ENCODE results near the gene ST8SIA6.
"Not testable (repeated sequence)": the region's sequence is repeated elsewhere in the genome, so short reads cannot be mapped to it uniquely, and the experiment has no call there.

Gene ST8SIA6

GRCh38 chr10:17457083-17457482 lies 2.7 kb upstream of the ST8SIA6 start:
- DNase-seq (ENCODE audit: low read depth in 1 of 2, low spot score in 1 of 2), result no peak

GRCh38 chr10:17456032-17456548 lies 1.7 kb upstream of the ST8SIA6 start:
- DNase-seq (ENCODE audit: low read depth in 1 of 2, low spot score in 1 of 2), result no peak

- no peak for DNase-seq (ENCODE audit: low read depth in 1 of 2, low spot score in 1 of 2)
Observed at GRCh38 chr10:17455015-17455520, 673 bp upstream of the ST8SIA6 start.

- peak in 1 of 2 donors; percentile 7 for DNase-seq (ENCODE audit: low read depth in 1 of 2, low spot score in 1 of 2)
Observed at GRCh38 chr10:17453373-17454091, 863 bp downstream of the ST8SIA6 start.

GRCh38 chr10:17453035-17453372 lies 1.4 kb downstream of the ST8SIA6 start:
- no peak for DNase-seq (ENCODE audit: low read depth in 1 of 2, low spot score in 1 of 2)

- DNase-seq (ENCODE audit: low read depth in 1 of 2, low spot score in 1 of 2), result no peak
Observed at GRCh38 chr10:17452060-17452841, 2.1 kb downstream of the ST8SIA6 start.

GRCh38 chr10:17450024-17450423 lies 4.4 kb downstream of the ST8SIA6 start:
- no peak for DNase-seq (ENCODE audit: low read depth in 1 of 2, low spot score in 1 of 2)

- no peak for DNase-seq (ENCODE audit: low read depth in 1 of 2, low spot score in 1 of 2)
Observed at GRCh38 chr10:17445400-17445998, 8.9 kb downstream of the ST8SIA6 start.

GRCh38 chr10:17444388-17444714 lies 10.0 kb downstream of the ST8SIA6 start:
- DNase-seq (ENCODE audit: low read depth in 1 of 2, low spot score in 1 of 2), result no peak

GRCh38 chr10:17443707-17444387 lies 10.5 kb downstream of the ST8SIA6 start:
- DNase-seq (ENCODE audit: low read depth in 1 of 2, low spot score in 1 of 2), result peak in 1 of 2 donors; percentile 22

- no peak for DNase-seq (ENCODE audit: low read depth in 1 of 2, low spot score in 1 of 2)
Observed at GRCh38 chr10:17438583-17438982, 15.8 kb downstream of the ST8SIA6 start.

GRCh38 chr10:17436578-17436977 lies 17.8 kb downstream of the ST8SIA6 start:
- not testable (repeated sequence) for DNase-seq (ENCODE audit: low read depth in 1 of 2, low spot score in 1 of 2)

GRCh38 chr10:17435953-17436352 lies 18.4 kb downstream of the ST8SIA6 start:
- DNase-seq (ENCODE audit: low read depth in 1 of 2, low spot score in 1 of 2), result no peak

- no peak for DNase-seq (ENCODE audit: low read depth in 1 of 2, low spot score in 1 of 2)
Observed at GRCh38 chr10:17435187-17435586, 19.2 kb downstream of the ST8SIA6 start.

- no peak for DNase-seq (ENCODE audit: low read depth in 1 of 2, low spot score in 1 of 2)
Observed at GRCh38 chr10:17432723-17433122, 21.7 kb downstream of the ST8SIA6 start.

- no peak for DNase-seq (ENCODE audit: low read depth in 1 of 2, low spot score in 1 of 2)
Observed at GRCh38 chr10:17431871-17432311, 22.5 kb downstream of the ST8SIA6 start.

GRCh38 chr10:17430647-17431355 lies 23.6 kb downstream of the ST8SIA6 start:
- DNase-seq (ENCODE audit: low read depth in 1 of 2, low spot score in 1 of 2), result peak in 1 of 2 donors; percentile 55

GRCh38 chr10:17429490-17429889 lies 24.9 kb downstream of the ST8SIA6 start:
- DNase-seq (ENCODE audit: low read depth in 1 of 2, low spot score in 1 of 2), result no peak

- DNase-seq (ENCODE audit: low read depth in 1 of 2, low spot score in 1 of 2), result peak in 1 of 2 donors; percentile 46
Observed at GRCh38 chr10:17428351-17429097, 25.9 kb downstream of the ST8SIA6 start.

All from activated CD4-positive, alpha-beta T cell treated with anti-CD3 and anti-CD28 coated beads, Interleukin-2, amount 50 U/mL, for 24 hours (primary cell).